ENCODE results near the gene PRDM8. TPM values are rescaled to one million over a fixed set of nuclear protein-coding genes. Genes with fewer than 3 reads are reported as not detected.

Gene PRDM8
- total and polyA plus RNA-seq, 2 of the 8 experiments (the other 6 are each of a cell fraction or from before 2014, with no cell fraction given), result not detected

GRCh38 chr4:80154545-80154933 lies 42.8 kb upstream of the PRDM8 start:
- no peak overlapping the region for H3K4me2 ChIP-seq (ENCODE audit: insufficient read depth in 1 of 2, low read depth in 2 of 2, low read length in 2 of 2)
- no peak overlapping the region for H4K5ac ChIP-seq (ENCODE audit: insufficient read length, low read depth, low read length)
- H3K9me3 ChIP-seq (ENCODE audit: insufficient read depth in 2 of 2, low read depth in 1 of 2, low read length in 1 of 2), result no peaks in the 10 kb centered on the region
- H3K79me2 ChIP-seq (ENCODE audit: control insufficient read depth in 1 of 2, insufficient read depth in 2 of 2, low read length in 2 of 2), result no peaks in the 10 kb centered on the region
- H4K8ac ChIP-seq (ENCODE audit: extremely low read depth, insufficient read depth, low read length), result no peak overlapping the region
- no peak overlapping the region for H3K27ac ChIP-seq (ENCODE audit: low read depth, low read length)
- H3K14ac ChIP-seq (ENCODE audit: insufficient read length), result no peak overlapping the region
- WGBS, 2 experiments (ENCODE audit: extremely low coverage in 1 of 2, insufficient coverage in 1 of 2, insufficient read length in 1 of 2, insufficient replicate concordance in 2 of 2, low coverage in 1 of 2, low lambda C conversion rate in 2 of 2, missing lambda C conversion rate in 1 of 2), result 95% methylated on average over 3 of the region's 3 CpGs; no CpG with 5 or more reads in 1 of the 2 experiments
- ChIA-PET CTCF (ENCODE audit: partially characterized antibody) (interaction anchor here (0.8 kb wide), 1 partner anchor 29 kb away, joined by 3 read pairs; no protein-coding TSS in a partner anchor), POLR2A (ENCODE audit: partially characterized antibody) (no interaction called here)
- H3K4me3 ChIP-seq (ENCODE audit: extremely low read depth in 1 of 4, insufficient read depth in 2 of 4, low read depth in 3 of 4, low read length in 4 of 4), result no peak overlapping the region
- H2BK5ac ChIP-seq (ENCODE audit: low read depth, low read length), result no peak overlapping the region
- no peak overlapping the region for H3K9ac ChIP-seq (replicated peaks in 1 of 4; ENCODE audit: extremely low read depth in 1 of 4, low read depth in 3 of 4, low read length in 3 of 4)
- no peak for FAIRE-seq
- H2BK12ac ChIP-seq (ENCODE audit: low read depth, low read length), result no peak overlapping the region
- H3K18ac ChIP-seq (ENCODE audit: extremely low read depth, low read length), result no peak overlapping the region
- no peak overlapping the region for H3K23ac ChIP-seq (ENCODE audit: insufficient read length)
- no peaks in the 10 kb centered on the region for H3K23me2 ChIP-seq (ENCODE audit: low read depth, low read length)
- no peak overlapping the region for H2BK15ac ChIP-seq (ENCODE audit: low read length)
- H3K4ac ChIP-seq (replicated peaks; ENCODE audit: insufficient read length, low read depth, low read length), result no peak overlapping the region
- H3K56ac ChIP-seq (replicated peaks; ENCODE audit: insufficient read length, low read depth, low read length), result no peak overlapping the region
- no peak for TF ChIP-seq JUN (IDR thresholded peaks at IDR 0.05; ENCODE audit: low read depth, low read length)
- TF ChIP-seq CHD1 (IDR thresholded peaks at IDR 0.05; ENCODE audit: low read depth, low read length), result no peak
- TF ChIP-seq KDM1A (IDR thresholded peaks at IDR 0.05; ENCODE audit: borderline replicate concordance, low read length), result no peak
- TF ChIP-seq TCF12 (IDR thresholded peaks at IDR 0.05; ENCODE audit: low read depth, low read length), result no peak
- no peak for TF ChIP-seq CBX5 (IDR thresholded peaks at IDR 0.05; ENCODE audit: low read depth, low read length)
- no peak for TF ChIP-seq SRF (IDR thresholded peaks at IDR 0.05; ENCODE audit: low read depth, low read length)
- no peak overlapping the region for H4K91ac ChIP-seq (replicated peaks; ENCODE audit: insufficient read length, low read length)
- no peaks in the 10 kb centered on the region for H3K79me1 ChIP-seq (ENCODE audit: low read depth, low read length)
- no peak for DNase-seq (ENCODE audit: low read depth in 1 of 2, low spot score in 2 of 2)
- no peaks in the 10 kb centered on the region for H3K36me3 ChIP-seq (ENCODE audit: control insufficient read depth in 2 of 4, insufficient read depth in 4 of 4, low read length in 3 of 4)
- H2AFZ ChIP-seq (ENCODE audit: low read length), result no peak overlapping the region
- H2BK20ac ChIP-seq (ENCODE audit: low read length), result no peak overlapping the region
- H4K20me1 ChIP-seq (replicated peaks in 1 of 2; ENCODE audit: control insufficient read depth in 1 of 2, insufficient read depth in 2 of 2, low read length in 2 of 2), result no peaks in the 10 kb centered on the region
- H2BK120ac ChIP-seq (replicated peaks; ENCODE audit: low read depth, low read length), result no peak overlapping the region
- H3K27me3 ChIP-seq (replicated peaks in 1 of 4; ENCODE audit: control insufficient read depth in 3 of 4, extremely low read depth in 1 of 4, insufficient read depth in 3 of 4, low read length in 3 of 4), result no peaks in the 10 kb centered on the region
- no peak overlapping the region for H2AK5ac ChIP-seq (ENCODE audit: low read depth, low read length)
- no peaks in the 10 kb centered on the region for H3K4me1 ChIP-seq (replicated peaks in 1 of 4; ENCODE audit: control insufficient read depth in 3 of 4, insufficient read depth in 4 of 4, low read length in 3 of 4)

Data from H1 (cell line).